ENCODE results near the gene KCNH4. TPM values are rescaled to one million over a fixed set of nuclear protein-coding genes. Genes with fewer than 3 reads are reported as not detected.
A peak's percentile ranks its signal among the peaks of the same experiment; 100 is the strongest.

The KCNH4 gene
- polyA plus RNA-seq, 1 donor (not counting 4 experiments of a cell fraction or from before 2014, with no cell fraction given): not detected

- Histone ChIP-seq H3K9me3 (ENCODE audit: control insufficient read depth, low read depth, low read length) (no peaks in the 10 kb centered on the region), H3K4me3 (ENCODE audit: control insufficient read depth in 2 of 3, extremely low read depth in 1 of 3, insufficient read depth in 2 of 3, low read depth in 1 of 3, low read length in 3 of 3) (no peak overlapping the region), H3K27ac (ENCODE audit: control insufficient read depth, insufficient read depth, low read length) (no peak overlapping the region), H3K27me3 (ENCODE audit: control insufficient read depth, extremely low read depth, insufficient read depth, low read length) (no peaks in the 10 kb centered on the region), H2AFZ (ENCODE audit: control insufficient read depth, low read length) (no peak overlapping the region), H3K36me3 (ENCODE audit: control insufficient read depth in 2 of 2, extremely low read depth in 1 of 2, insufficient read depth in 2 of 2, low read length in 2 of 2) (no peaks in the 10 kb centered on the region), H3K9ac (ENCODE audit: control insufficient read depth, extremely low read depth, insufficient read depth, low read length) (no peak overlapping the region), H3K4me2 (ENCODE audit: control insufficient read depth, extremely low read depth, insufficient read depth, low read depth, low read length) (no peak overlapping the region), H3K79me2 (ENCODE audit: control insufficient read depth, insufficient read depth, low read length) (no peaks in the 10 kb centered on the region), H3K4me1 (ENCODE audit: control insufficient read depth, extremely low read depth, insufficient read depth, low read length) (peaks cover 6% of the 10 kb centered on the region), H3K9me1 (ENCODE audit: control insufficient read depth, extremely low read depth, insufficient read depth, low read length) (no peaks in the 10 kb centered on the region), H4K20me1 (ENCODE audit: control insufficient read depth, extremely low read depth, insufficient read depth, low read length) (no peaks in the 10 kb centered on the region)
- DNase-seq (ENCODE audit: low read depth, low spot score) (no peak), FAIRE-seq (no peak)
- TF ChIP-seq, protein P1, sequence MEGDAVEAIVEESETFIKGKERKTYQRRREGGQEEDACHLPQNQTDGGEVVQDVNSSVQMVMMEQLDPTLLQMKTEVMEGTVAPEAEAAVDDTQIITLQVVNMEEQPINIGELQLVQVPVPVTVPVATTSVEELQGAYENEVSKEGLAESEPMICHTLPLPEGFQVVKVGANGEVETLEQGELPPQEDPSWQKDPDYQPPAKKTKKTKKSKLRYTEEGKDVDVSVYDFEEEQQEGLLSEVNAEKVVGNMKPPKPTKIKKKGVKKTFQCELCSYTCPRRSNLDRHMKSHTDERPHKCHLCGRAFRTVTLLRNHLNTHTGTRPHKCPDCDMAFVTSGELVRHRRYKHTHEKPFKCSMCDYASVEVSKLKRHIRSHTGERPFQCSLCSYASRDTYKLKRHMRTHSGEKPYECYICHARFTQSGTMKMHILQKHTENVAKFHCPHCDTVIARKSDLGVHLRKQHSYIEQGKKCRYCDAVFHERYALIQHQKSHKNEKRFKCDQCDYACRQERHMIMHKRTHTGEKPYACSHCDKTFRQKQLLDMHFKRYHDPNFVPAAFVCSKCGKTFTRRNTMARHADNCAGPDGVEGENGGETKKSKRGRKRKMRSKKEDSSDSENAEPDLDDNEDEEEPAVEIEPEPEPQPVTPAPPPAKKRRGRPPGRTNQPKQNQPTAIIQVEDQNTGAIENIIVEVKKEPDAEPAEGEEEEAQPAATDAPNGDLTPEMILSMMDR (optimal IDR thresholded peaks at IDR 0.05 in 1 of 3, IDR thresholded peaks at IDR 0.05 in 1 of 3, conservative IDR thresholded peaks at IDR 0.05 in 1 of 3; ENCODE audit: extremely low read depth in 1 of 3, insufficient read depth in 2 of 3, low read length in 3 of 3): no peak
- no peak for TF ChIP-seq EZH2 (IDR thresholded peaks at IDR 0.05; ENCODE audit: low read length)
- dilution Hi-C loops (cut with MboI; ENCODE audit: extremely low pct_ligation_motif_present, low sequenced_read_pairs): no loop called here
Measured at GRCh38 chr17:42159796-42160530, 21.0 kb downstream of the KCNH4 start.

GRCh38 chr17:42155614-42156045 lies 25.3 kb downstream of the KCNH4 start:
- DNase-seq (ENCODE audit: low read depth, low spot score) (no peak), FAIRE-seq (no peak)
- no peaks in the 10 kb centered on the region for H3K9me3 ChIP-seq (ENCODE audit: control insufficient read depth, low read depth, low read length)
- no peak for TF ChIP-seq EZH2 (IDR thresholded peaks at IDR 0.05; ENCODE audit: low read length)
- TF ChIP-seq, protein P1 (optimal IDR thresholded peaks at IDR 0.05 in 1 of 3, IDR thresholded peaks at IDR 0.05 in 1 of 3, conservative IDR thresholded peaks at IDR 0.05 in 1 of 3; ENCODE audit: extremely low read depth in 1 of 3, insufficient read depth in 2 of 3, low read length in 3 of 3): no peak
- peak overlapping the region; percentile 58 for H3K9ac ChIP-seq (ENCODE audit: control insufficient read depth, extremely low read depth, insufficient read depth, low read length)
- no peaks in the 10 kb centered on the region for H3K9me1 ChIP-seq (ENCODE audit: control insufficient read depth, extremely low read depth, insufficient read depth, low read length)
- dilution Hi-C loops (cut with MboI; ENCODE audit: extremely low pct_ligation_motif_present, low sequenced_read_pairs): no loop called here
- H3K27me3 ChIP-seq (ENCODE audit: control insufficient read depth, extremely low read depth, insufficient read depth, low read length): no peaks in the 10 kb centered on the region
- peak overlapping the region; percentile 63 for H2AFZ ChIP-seq (ENCODE audit: control insufficient read depth, low read length)
- H3K36me3 ChIP-seq (ENCODE audit: control insufficient read depth in 2 of 2, extremely low read depth in 1 of 2, insufficient read depth in 2 of 2, low read length in 2 of 2): peaks cover 4 to 7% of the 10 kb centered on the region in 2 experiments
- H3K4me2 ChIP-seq (ENCODE audit: control insufficient read depth, extremely low read depth, insufficient read depth, low read depth, low read length): peak overlapping the region; percentile 58
- H4K20me1 ChIP-seq (ENCODE audit: control insufficient read depth, extremely low read depth, insufficient read depth, low read length): no peaks in the 10 kb centered on the region
- peaks cover 17% of the 10 kb centered on the region for H3K4me1 ChIP-seq (ENCODE audit: control insufficient read depth, extremely low read depth, insufficient read depth, low read length)
- no peak overlapping the region for H3K27ac ChIP-seq (ENCODE audit: control insufficient read depth, insufficient read depth, low read length)
- peak overlapping the region; percentile 51 to 81 (median 61) for H3K4me3 ChIP-seq (ENCODE audit: control insufficient read depth in 2 of 3, extremely low read depth in 1 of 3, insufficient read depth in 2 of 3, low read depth in 1 of 3, low read length in 3 of 3)
- H3K79me2 ChIP-seq (ENCODE audit: control insufficient read depth, insufficient read depth, low read length): peaks cover 40% of the 10 kb centered on the region
